Neutrophil (primary cell): ENCODE data around the gene EHBP1.

ENCODE experiments used
- H3K27ac ChIP-seq: fragments of 200-600 bp; sonication (generic); 2 replicates; pipeline ENCODE4 v1.5.1; 2016; ENCODE audit warnings: mild to moderate bottlenecking, moderate library complexity
- H3K27me3 ChIP-seq: fragments of 200-600 bp; sonication (generic); 2 replicates; pipeline ENCODE4 v1.6.0; 2016; ENCODE audit warnings: mild to moderate bottlenecking
- H3K36me3 ChIP-seq: fragments of 200-600 bp; sonication (generic); 2 replicates; pipeline ENCODE4 v1.5.1; 2017
- H3K4me1 ChIP-seq, 2 experiments: fragments of 200-600 bp in 1 of 2; sonication (generic) in 1 of 2; 1 replicate in 1 of 2; 2 replicates in 1 of 2; pipeline versions ENCODE4 v1.5.1 to v1.6.1; 2013 to 2016; ENCODE audit warnings: low read depth in 1 of 2, low read length in 1 of 2, mild to moderate bottlenecking in 1 of 2, moderate library complexity in 1 of 2; ENCODE audit not compliant: control insufficient read depth in 1 of 2, insufficient read depth in 1 of 2
- H3K4me3 ChIP-seq, 2 experiments: fragments of 200-600 bp in 1 of 2; sonication (generic) in 1 of 2; 1 replicate in 1 of 2; 2 replicates in 1 of 2; pipeline ENCODE4 v1.5.1; 2013 to 2016; ENCODE audit warnings: low read depth in 1 of 2, low read length in 1 of 2, mild to moderate bottlenecking in 1 of 2, moderate library complexity in 1 of 2
- H3K9me3 ChIP-seq: fragments of 200-600 bp; sonication (generic); 2 replicates; pipeline ENCODE4 v1.5.1; 2016
- TF ChIP-seq, protein P1 (sequence below): fragments of 200-600 bp; sonication (generic); IDR thresholded peaks from 2 replicates; pipeline ENCODE4 v1.5.1; 2016; ENCODE audit warnings: antibody characterized with exemption

The EHBP1 gene

DNA sequence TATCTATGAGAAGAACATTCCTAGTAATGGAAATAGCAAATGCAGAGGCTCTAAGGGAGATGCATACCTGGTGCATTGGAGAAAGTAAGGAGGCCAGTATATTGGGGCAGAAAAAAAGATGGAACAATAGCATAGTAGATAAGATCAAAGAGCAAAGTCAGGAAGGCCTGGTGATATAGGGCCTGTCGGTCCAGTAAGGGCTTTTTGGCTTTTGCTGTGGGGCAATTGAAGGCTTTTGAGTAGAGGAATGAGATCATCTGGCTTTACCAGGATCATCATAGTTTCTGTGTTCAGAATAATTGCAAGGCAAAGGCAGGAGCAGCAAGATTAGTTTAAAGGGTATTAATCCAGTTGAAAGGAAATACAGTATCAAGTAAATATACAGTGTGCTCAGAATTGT lies 111.8 kb downstream of the EHBP1 start:
- Histone ChIP-seq H3K27ac (no peak overlapping the region), H3K9me3 (no peaks in the 10 kb centered on the region)

DNA sequence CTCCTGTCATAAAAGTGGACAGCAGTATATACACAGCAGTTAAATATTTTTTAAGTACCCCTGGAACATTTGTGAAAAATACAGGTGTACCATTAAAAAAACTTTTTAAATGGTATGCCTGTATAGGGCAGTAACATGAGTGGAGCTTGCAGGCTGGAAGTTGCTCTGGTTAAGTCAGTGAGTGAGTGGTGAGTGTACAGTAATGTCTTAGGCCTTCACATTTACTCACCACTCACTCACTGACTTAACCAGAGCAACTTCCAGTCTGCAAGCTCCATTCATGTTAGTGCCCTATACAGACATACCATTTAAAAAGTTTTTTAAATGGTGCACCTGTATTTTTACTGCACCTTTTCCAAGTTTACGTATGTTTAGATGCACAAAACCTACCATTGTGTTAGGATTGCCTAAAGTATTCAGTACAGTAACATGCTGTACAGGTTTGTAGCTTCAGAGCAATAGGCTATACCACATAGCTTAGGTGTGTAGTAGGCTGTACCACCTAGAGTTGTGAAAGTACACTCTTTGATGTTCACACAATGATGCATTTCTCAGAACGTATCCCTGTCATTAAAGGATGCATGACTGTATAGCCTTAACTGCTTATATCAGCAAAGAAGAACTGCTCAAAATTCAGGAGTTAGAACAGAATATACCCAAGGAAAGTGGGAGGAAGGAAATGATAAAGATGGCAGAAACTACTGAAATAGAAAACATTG lies 112.6 kb downstream of the EHBP1 start:
- no peaks in the 10 kb centered on the region for H3K36me3 ChIP-seq
- TF ChIP-seq, protein P1, sequence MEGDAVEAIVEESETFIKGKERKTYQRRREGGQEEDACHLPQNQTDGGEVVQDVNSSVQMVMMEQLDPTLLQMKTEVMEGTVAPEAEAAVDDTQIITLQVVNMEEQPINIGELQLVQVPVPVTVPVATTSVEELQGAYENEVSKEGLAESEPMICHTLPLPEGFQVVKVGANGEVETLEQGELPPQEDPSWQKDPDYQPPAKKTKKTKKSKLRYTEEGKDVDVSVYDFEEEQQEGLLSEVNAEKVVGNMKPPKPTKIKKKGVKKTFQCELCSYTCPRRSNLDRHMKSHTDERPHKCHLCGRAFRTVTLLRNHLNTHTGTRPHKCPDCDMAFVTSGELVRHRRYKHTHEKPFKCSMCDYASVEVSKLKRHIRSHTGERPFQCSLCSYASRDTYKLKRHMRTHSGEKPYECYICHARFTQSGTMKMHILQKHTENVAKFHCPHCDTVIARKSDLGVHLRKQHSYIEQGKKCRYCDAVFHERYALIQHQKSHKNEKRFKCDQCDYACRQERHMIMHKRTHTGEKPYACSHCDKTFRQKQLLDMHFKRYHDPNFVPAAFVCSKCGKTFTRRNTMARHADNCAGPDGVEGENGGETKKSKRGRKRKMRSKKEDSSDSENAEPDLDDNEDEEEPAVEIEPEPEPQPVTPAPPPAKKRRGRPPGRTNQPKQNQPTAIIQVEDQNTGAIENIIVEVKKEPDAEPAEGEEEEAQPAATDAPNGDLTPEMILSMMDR, result no peak
- H3K27ac ChIP-seq, result no peak overlapping the region
- no peaks in the 10 kb centered on the region for H3K9me3 ChIP-seq
- H3K27me3 ChIP-seq, result no peaks in the 10 kb centered on the region
- H3K4me3 ChIP-seq, result no peak overlapping the region
- H3K4me1 ChIP-seq, result no peaks in the 10 kb centered on the region

More for the DNA sequence above, 111.8 kb downstream of the EHBP1 start:
- no peaks in the 10 kb centered on the region for H3K36me3 ChIP-seq
- H3K27me3 ChIP-seq, result no peaks in the 10 kb centered on the region
- no peaks in the 10 kb centered on the region for H3K4me1 ChIP-seq
- TF ChIP-seq, protein P1, result no peak
- no peak overlapping the region for H3K4me3 ChIP-seq

DNA sequence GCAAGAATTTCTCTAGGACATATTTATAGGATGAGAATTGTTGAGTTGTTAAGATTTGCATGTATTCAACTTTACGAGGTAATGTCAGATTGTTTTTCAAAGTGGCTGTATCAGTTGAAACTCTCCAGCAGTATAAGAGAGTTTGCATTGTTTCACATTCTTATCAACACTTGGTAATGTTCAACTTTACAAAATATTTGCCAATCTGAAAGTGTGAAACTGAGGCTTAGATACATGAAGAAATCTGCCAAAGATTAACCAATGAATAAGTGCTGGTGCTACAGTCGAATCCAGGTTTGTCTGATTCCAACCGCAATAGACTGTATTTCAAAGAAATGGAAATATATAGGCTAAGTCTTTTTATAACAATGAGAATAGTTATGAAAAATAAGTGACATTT lies 117.0 kb downstream of the EHBP1 start:
- H3K4me3 ChIP-seq, result no peak overlapping the region
- H3K27ac ChIP-seq, result no peak overlapping the region
- no peaks in the 10 kb centered on the region for H3K27me3 ChIP-seq
- H3K4me1 ChIP-seq, result no peaks in the 10 kb centered on the region
- no peaks in the 10 kb centered on the region for H3K9me3 ChIP-seq
- TF ChIP-seq, protein P1, result no peak
- no peaks in the 10 kb centered on the region for H3K36me3 ChIP-seq

DNA sequence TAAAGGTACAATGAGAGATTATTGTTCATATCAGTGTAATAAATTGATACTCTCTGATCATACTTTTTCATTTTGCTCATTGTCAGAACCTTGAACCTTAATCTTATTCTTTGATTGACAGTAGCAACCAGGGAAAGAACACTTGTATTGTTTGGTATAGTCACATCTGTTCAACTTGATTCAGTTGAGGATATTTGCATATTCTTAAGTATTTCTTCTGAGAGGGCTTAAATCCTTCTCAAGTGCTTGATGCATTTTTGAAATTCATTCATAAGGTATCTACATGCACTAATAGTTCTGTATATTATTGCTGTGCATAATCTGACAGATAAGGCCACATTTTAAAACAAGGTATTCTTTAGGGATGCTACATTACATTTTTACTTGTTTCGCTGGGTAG lies 118.9 kb downstream of the EHBP1 start:
- Histone ChIP-seq H3K36me3 (peaks cover 5% of the 10 kb centered on the region), H3K9me3 (no peaks in the 10 kb centered on the region), H3K4me1 (no peaks in the 10 kb centered on the region), H3K27me3 (no peaks in the 10 kb centered on the region), H3K4me3 (no peak overlapping the region), H3K27ac (no peak overlapping the region)
- TF ChIP-seq, protein P1, result no peak

DNA sequence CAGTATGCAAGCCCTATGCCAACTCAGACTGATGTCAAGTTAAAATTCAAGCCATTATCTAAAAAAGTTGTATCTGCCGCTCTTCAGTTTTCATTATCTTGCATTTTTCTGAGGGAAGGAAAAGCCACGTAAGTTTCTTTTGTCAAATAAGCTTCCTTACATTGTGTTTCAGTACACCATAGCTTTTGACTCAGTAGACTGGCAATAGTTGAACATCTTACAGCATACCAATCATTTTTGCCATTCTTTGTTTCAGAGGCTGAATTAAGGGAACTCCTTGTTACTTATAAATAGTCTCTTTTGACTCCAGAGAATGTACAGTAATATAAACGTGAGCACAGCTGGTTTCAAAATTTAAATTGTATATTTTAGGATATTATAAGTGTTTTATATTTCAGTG lies 120.6 kb downstream of the EHBP1 start:
- TF ChIP-seq, protein P1, result no peak
- no peaks in the 10 kb centered on the region for H3K9me3 ChIP-seq
- H3K36me3 ChIP-seq, result peaks cover 5% of the 10 kb centered on the region
- no peaks in the 10 kb centered on the region for H3K4me1 ChIP-seq
- H3K27ac ChIP-seq, result no peak overlapping the region
- no peak overlapping the region for H3K4me3 ChIP-seq
- H3K27me3 ChIP-seq, result no peaks in the 10 kb centered on the region
